Measurements from ENCODE around the gene NFILZ.

GRCh38 chr19:8626842-8627241 lies 3.6 kb upstream of the NFILZ start:
- TF ChIP-seq POLR2A (IDR thresholded peaks at IDR 0.05; ENCODE audit: low read length) (no peak), GATA1 (IDR thresholded peaks at IDR 0.05; ENCODE audit: low read depth, low read length) (no peak)
